GM18505 (cell line): ENCODE results near the gene SLC24A3.

Experiments used
- ATAC-seq: cut with Tn5 transposase; IDR thresholded peaks from one replicate; pipeline ENCODE4 v1.9.1; 2021; ENCODE audit not compliant: unreplicated experiment
- POLR2A ChIP-seq: IDR thresholded peaks from 4 replicates; pipeline ENCODE4 v1.6.1; 2011; ENCODE audit warnings: borderline replicate concordance; ENCODE audit not compliant: insufficient read depth, insufficient read length; ENCODE audit errors: extremely low read depth

SLC24A3 gene

DNA sequence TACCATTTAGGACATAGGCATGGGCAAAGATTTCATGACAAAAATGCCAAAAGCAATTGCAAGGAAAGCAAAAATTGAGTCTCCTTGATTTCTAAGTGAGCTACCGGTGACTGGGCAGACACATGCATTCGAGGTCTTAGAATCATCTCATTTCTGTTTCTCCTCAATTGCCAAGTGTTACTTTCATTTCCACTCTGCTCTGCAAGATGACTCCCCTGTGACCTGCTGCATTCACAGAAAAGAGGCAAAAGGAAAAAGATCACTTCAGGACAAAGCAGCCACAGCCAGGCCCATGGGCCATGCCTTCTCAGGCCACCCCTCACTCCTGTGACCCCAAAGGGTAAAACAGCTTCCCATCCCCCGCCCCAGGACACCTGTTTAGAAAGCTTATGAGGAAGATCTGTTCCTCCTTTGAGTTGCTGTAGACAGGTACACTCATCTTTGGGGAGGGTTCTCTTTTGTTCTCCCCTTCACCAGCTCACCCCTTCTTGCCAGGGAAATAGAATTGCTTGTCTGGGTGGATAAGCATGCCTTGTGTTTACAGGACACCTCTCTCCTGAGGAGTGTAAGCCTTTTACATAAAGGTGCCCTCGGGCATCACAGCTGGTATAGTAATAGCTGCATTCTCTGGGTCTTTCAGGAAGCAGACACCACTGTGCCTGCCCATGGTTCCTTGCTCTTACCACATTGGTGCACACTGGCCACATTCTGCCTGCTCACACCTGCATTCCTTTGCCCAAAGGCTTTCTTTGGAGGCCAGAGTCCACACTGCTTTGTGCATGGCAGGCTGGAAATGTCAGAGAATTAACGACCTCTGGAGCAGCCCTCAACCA lies 105.0 kb downstream of the SLC24A3 start:
- no peak for TF ChIP-seq POLR2A
- ATAC-seq, result no peak

DNA sequence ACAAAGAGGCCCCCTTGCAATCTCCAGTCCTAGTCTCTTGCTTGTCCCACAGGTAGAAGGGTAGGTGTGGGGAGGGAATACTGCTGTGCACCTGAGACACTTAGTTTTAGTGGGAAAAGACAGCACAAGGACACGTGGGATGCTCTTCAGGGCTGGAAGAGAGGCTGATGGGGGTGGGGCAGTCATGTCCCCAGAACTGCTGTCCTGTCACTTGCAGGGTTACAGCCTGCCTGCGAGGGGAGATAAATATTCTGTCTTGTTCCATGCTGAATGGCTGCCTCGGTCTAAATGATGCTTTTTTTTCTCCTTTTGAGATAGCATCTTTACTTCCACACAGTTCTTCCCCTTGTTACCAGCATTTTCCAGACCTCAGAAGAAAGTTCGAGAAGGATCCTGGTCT lies 106.2 kb downstream of the SLC24A3 start:
- no peak for ATAC-seq
- TF ChIP-seq POLR2A, result no peak

DNA sequence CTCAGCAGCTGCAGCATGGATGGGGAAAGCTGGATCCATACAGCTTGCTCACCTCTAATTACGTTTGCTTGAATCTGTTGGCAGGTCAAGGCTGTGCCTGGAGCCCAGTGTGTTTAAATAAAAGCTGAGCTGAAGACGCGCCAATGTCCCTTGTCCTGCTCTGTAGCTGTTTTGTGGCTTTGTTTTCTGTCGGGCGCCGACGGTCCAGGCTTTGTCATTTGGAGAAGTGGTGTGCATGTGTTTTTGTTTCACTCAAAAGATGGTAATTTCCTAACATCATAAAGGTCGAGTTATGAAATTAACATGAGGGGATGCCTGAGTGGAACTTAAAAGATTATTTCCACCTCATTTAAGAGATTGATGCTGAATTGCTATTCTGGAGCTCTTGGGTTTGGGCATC lies 107.6 kb downstream of the SLC24A3 start:
- no peak for ATAC-seq
- TF ChIP-seq POLR2A, result no peak

DNA sequence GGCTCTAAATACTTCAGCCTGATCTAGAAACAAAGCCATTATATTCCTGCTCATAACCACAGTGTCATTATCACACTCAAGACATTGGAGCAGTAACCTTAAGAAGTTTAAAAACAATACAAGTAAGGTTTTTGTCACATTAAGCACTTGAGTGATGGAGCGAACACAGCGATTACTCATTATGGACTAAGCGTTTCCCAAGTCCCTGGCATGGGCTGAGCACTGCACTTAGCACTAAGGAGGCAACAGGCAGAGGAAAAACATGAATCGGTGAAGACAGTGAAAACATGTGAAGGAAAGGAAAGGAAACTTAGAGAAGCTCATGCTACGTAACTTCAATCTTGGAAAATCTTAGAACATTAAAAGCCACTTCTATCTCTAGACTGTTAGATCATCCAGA lies 108.7 kb downstream of the SLC24A3 start:
- TF ChIP-seq POLR2A, result no peak
- ATAC-seq, result no peak

DNA sequence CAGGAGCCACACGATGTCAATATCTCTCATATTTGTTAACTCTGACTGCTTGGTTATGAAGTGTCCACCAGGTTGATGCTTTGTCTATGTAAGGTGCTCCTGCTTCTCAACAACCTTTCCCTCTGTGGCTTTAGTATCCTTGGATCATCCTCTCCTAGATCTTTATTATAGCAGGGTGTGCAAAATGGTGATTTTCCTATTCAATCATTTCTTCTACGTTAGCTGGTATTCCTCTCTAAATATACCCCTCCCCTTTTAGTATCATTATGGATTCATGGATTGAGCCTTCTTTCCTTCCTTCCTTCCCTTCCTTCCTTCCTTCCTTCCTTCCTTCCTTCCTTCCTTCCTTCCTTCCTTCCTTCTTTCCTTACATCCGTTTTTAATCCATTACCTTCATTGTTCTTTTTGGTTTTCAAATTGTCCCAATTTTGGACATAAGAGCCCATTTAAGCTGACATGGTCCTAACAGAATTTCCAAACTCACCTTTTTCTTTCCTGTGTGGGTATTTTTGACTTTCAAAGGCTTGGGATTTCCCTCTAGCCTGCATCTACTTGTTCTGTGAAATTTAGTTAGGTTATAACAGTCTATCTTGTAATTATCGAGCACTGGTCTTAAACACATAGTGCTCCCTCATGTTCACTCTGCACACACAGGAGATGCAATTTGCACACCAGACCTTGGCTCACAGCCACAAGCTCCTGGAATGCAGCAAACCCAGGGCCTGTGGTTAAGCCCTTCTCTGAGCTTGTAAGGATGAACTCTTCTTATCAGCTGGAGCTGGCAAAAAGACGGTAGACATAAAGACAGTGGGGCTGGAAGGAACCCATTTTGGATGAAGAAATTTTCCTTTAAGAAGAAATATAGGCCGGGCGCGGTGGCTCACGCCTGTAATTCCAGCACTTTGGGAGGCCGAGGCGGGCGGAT lies 109.9 kb downstream of the SLC24A3 start:
- TF ChIP-seq POLR2A, result no peak
- ATAC-seq, result no peak

DNA sequence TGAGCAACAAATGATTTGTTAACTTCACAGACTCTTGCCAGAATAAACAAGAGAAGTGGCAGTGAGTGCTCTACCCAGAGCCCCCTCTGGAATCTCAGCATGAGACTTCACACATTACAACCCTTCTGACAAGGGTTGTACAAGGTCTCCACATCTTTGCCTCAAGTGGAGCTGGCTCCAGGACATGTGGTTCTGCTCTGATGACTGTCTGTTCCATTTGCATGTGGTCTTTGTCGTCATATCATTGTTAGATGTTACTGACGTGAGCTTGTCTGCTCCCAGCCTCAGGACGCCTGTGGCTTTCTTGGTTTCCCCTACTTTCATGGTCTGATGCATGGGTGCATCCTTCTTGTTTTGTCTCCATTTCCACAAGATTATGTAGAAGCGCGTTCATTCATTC lies 115.0 kb downstream of the SLC24A3 start:
- no peak for ATAC-seq
- no peak for TF ChIP-seq POLR2A

DNA sequence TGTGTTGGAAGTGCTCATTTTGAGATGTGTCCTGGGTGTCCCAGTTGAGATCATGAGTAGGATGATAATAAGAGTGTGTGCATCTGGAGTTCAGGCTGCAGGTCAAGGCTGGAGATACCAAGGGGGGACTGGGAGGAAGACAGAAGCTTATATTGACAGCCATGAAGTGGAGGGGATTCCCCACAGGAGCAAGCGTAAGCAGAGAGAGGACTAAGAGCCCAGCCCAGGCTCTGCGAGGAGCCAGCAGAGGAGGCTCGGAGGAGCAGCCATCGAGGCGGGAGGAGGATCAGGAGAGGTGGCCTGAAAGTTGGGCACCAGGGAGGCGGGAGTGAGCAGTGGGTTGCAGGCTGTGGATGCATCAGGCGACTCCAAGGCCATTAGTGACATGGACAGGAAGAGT lies 116.2 kb downstream of the SLC24A3 start:
- TF ChIP-seq POLR2A, result no peak
- ATAC-seq, result no peak

DNA sequence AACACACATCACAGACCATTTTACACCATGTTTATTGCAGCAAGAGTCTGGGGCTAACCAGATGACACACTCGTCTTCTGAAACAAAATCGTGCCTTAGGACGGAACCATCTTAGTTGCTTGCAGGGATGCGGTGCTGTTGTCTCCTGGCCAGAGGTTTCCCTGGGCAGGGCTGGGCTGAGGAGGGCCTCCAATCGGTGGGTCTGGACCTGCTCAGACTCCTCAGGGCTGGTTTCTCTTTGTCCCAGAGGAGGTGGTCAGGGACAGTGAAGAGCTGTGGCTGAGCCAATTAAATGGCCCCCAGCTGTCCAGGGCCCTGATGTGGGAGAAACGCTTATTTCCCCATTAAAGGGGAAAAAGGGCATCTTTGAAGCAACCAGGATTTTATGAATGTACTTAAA lies 117.6 kb downstream of the SLC24A3 start:
- TF ChIP-seq POLR2A, result no peak
- ATAC-seq, result no peak

DNA sequence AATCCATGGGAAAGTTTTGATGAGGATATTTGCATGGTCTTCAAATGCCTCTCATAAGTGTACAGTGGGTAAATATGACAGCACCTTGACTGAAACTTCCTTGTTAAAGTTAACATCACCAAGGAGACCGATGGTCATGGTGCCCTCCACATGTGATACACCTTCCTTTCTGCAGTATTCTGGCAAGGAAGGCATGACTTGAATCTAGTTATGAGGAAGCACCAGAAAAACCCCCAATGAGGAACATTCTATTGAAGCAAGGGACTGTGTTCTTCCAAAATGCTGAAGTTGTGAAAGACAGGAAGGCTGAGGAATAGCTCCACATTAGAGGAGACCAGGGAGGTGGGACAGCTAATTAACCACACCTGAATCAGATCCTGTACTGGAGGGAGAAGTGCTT lies 118.3 kb downstream of the SLC24A3 start:
- no peak for ATAC-seq
- no peak for TF ChIP-seq POLR2A

DNA sequence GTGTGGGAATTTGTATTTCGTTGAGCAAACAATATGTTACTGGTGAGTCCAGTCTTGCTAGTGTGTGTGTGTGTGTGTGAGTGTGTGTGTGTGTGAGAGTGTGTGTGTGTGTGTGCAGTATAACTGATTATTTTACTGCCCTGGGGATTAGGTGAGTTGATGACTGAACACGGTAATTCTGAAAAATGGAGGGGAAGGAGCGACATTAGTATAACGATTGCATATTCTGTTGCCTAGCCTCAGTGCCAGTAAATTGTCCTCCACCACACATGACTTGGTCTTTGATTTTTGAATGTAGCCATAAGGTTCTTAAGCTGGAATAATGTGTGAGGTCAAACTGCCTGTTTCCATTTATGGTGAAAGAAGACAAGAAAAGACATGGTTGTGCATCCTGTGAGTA lies 121.1 kb downstream of the SLC24A3 start:
- ATAC-seq, result no peak
- TF ChIP-seq POLR2A, result no peak

DNA sequence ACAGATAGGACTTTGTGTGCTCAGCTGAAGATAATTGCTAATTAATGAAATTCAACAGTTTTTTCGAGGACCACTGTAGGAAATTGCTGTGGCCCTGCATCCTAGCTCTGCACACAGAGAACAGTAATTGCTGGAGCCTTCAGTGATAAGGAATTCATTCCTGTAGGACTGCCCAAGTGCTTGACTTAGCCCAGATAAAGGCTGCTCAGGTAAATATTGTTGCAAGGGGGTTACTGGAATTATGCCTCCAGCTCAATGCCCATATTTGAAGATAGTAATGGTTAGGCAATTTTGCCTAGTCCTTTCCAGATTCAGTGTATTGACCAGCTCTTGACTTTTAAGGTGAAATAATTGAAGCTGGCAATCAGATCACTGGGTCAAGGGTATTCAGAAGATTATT lies 122.9 kb downstream of the SLC24A3 start:
- no peak for TF ChIP-seq POLR2A
- ATAC-seq, result no peak

DNA sequence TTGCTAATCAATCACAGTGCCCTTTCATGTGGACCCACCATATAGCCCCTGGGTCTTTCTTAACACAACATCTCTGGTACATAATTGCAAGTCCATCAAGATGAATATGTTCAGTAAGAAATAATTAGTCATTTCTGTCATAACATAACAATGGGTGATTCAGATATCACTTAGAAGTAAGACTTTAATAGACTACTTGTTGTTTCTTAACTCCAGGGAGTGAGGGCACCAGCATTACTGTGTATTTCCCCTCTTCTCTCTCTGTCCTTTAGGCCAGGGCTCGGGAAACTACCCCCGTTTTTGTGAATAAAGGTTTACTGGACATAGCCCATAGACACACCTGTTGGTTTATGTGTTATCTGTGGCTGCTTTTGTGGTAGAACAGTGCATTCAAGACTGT lies 123.5 kb downstream of the SLC24A3 start:
- TF ChIP-seq POLR2A, result no peak
- no peak for ATAC-seq

DNA sequence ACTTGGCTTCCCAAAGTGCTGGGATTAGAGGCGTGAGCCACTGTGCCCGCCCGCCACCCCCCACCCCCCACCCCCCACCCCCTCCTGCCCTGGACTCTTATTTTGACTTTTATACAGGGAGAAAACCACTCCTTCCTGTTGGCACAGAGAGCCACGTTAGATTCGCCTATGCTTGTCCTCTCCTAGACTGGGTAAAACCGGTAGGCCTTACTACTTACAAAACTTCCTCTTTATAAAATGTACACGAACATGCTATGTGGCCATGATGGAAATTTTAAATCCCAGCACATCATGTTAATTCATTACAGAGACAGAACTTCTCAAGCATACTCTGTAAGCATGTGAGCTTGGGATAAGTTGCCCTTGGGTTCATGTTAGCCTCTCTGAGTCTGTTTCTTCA lies 124.2 kb downstream of the SLC24A3 start:
- TF ChIP-seq POLR2A, result no peak
- no peak for ATAC-seq

DNA sequence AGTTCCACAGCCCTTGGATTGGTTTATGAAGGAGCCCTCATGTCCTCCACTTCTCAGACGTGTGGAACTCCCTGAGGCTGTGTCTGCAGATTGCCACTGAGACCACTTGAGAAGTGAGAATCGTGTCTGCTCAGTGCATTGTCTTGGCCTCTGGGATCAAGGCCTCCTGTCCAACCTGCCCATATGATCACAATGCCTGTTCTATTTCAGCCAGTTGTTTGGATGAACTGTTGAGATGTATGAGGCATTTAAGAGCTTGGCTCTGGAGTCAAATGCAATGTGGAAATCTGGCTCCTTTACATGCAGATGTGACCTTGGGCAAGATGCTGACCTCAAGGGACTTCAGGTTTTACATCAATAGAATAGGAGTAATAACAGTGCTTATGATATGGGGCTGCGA lies 125.9 kb downstream of the SLC24A3 start:
- TF ChIP-seq POLR2A, result no peak
- no peak for ATAC-seq

DNA sequence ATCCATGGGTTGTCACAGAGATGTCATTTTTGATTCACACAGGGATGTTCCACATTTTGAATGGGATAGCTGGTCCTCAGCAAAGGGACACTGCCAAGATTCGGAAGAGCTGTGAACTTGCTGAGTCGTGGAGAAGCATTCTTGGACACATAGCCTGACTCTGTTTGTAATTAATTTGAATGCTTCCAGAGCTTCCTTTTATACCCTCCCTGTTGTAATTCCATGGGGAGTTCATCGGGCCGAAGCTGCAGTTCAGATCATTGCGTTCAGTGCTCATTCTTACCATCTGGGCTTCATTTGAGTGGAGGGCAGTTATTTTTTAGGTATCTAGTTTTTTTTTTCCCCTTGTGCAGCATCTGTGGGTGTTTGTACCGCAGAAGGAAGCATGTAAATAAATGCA lies 126.5 kb downstream of the SLC24A3 start:
- no peak for ATAC-seq
- TF ChIP-seq POLR2A, result no peak
